SK-N-SH (cell line): ENCODE data around the gene SPPL2C. TPM values are rescaled to one million over a fixed set of nuclear protein-coding genes. Genes with fewer than 3 reads are reported as not detected.

Experiments used
- CTCF ChIA-PET: fragments of 300-600, 350-600 bp; formaldehyde crosslinking; extraction: SDS; loops from one replicate; lab custom pipeline; 2021; lab: Yijun Ruan, JAX
- POLR2A ChIA-PET: fragments of 350-600 bp; sonication (Branson Sonifier 250); formaldehyde crosslinking; extraction: SDS; loops from one replicate; lab custom pipeline; 2020; ENCODE audit warnings: antibody characterized with exemption, inconsistent platforms; lab: Yijun Ruan, JAX
- DNase-seq: peaks from one replicate; pipeline ENCODE4 v3.0.0; 2012
- H2AFZ ChIP-seq: fragments of 200-600 bp; sonication (generic); 2 replicates; pipeline ENCODE4 v1.8.1; 2016; ENCODE audit warnings: antibody characterized with exemption, mild to moderate bottlenecking, low read depth
- H3F3A ChIP-seq: fragments of 200-600 bp; sonication (generic); replicated peaks from 2 replicates; pipeline ENCODE3; 2016; ENCODE audit warnings: antibody characterized with exemption, mild to moderate bottlenecking; ENCODE audit not compliant: insufficient read depth
- H3K27ac ChIP-seq, 2 experiments: fragments of 200-500 bp in 1 of 2; fragments of 200-600 bp in 1 of 2; sonication (Bioruptor generic) in 1 of 2; sonication (generic), shearing (Covaris generic) in 1 of 2; 2 replicates each; pipeline versions ENCODE4 v1.5.1 to v1.6.1; 2014 to 2016; ENCODE audit warnings: low read depth in 2 of 2, inconsistent platforms in 1 of 2, low read length in 1 of 2, mild to moderate bottlenecking in 1 of 2, mixed read lengths in 1 of 2
- H3K27me3 ChIP-seq: fragments of 200-600 bp; sonication (generic), shearing (Covaris generic); 2 replicates; pipeline ENCODE4 v1.6.1; 2016; ENCODE audit warnings: mixed run types; ENCODE audit not compliant: insufficient read depth
- H3K36me3 ChIP-seq, 2 experiments: fragments of 200-500 bp in 1 of 2; fragments of 200-600 bp in 1 of 2; sonication (Bioruptor generic) in 1 of 2; sonication (generic) in 1 of 2; replicated peaks in 1 of 2; 2 replicates each; pipeline versions ENCODE3 to v1.5.1; 2014 to 2016; ENCODE audit warnings: low read length in 1 of 2, mild to moderate bottlenecking in 1 of 2; ENCODE audit not compliant: insufficient read depth in 2 of 2, control insufficient read depth in 1 of 2
- H3K4me1 ChIP-seq, 2 experiments: fragments of 200-500 bp in 1 of 2; fragments of 200-600 bp in 1 of 2; sonication (Bioruptor generic) in 1 of 2; sonication (generic), shearing (Covaris generic) in 1 of 2; 2 replicates each; pipeline versions ENCODE4 v1.5.1 to v1.6.1; 2014 to 2016; ENCODE audit warnings: low read depth in 1 of 2, low read length in 1 of 2, mixed run types in 1 of 2; ENCODE audit not compliant: insufficient read depth in 2 of 2, control insufficient read depth in 1 of 2
- H3K4me2 ChIP-seq: fragments of 200-600 bp; sonication (generic), shearing (Covaris generic); 2 replicates; pipeline ENCODE4 v1.6.1; 2017; ENCODE audit warnings: mixed run types
- H3K4me3 ChIP-seq, 2 experiments: fragments of 200-500 bp in 1 of 2; fragments of 200-600 bp in 1 of 2; sonication (Bioruptor generic) in 1 of 2; sonication (generic), shearing (Covaris generic) in 1 of 2; 2 replicates each; pipeline versions ENCODE4 v1.5.1 to v1.8.1; 2014 to 2016; ENCODE audit warnings: low read depth in 2 of 2, inconsistent platforms in 1 of 2, low read length in 1 of 2, mild to moderate bottlenecking in 1 of 2, mixed read lengths in 1 of 2, moderate library complexity in 1 of 2
- H3K79me2 ChIP-seq: fragments of 200-600 bp; sonication (generic); 2 replicates; pipeline ENCODE4 v1.8.1; 2017; ENCODE audit warnings: mild to moderate bottlenecking; ENCODE audit not compliant: insufficient read depth
- H3K9ac ChIP-seq: fragments of 200-600 bp; sonication (generic); 2 replicates; pipeline ENCODE4 v1.6.1; 2017; ENCODE audit warnings: mixed run types
- H3K9me2 ChIP-seq: fragments of 200-600 bp; sonication (generic); 2 replicates; pipeline ENCODE4 v1.6.1; 2017; ENCODE audit warnings: mixed run types
- H3K9me3 ChIP-seq: fragments of 200-600 bp; sonication (generic); 2 replicates; pipeline ENCODE4 v1.6.1; 2017; ENCODE audit warnings: mixed run types, mild to moderate bottlenecking, moderate library complexity
- H4K20me1 ChIP-seq: fragments of 200-600 bp; sonication (generic); 2 replicates; pipeline ENCODE4 v1.6.1; 2017; ENCODE audit warnings: mild to moderate bottlenecking, mixed run types; ENCODE audit not compliant: insufficient read depth
- CTCF ChIP-seq: fragments of 200-600 bp; sonication (generic); IDR thresholded peaks from 2 replicates; pipeline ENCODE4 v1.6.1; 2017; ENCODE audit warnings: antibody characterized with exemption, mild to moderate bottlenecking, moderate library complexity
- ELF1 ChIP-seq: IDR thresholded peaks from 2 replicates; pipeline ENCODE4 v1.4.0; 2012
- EP300 ChIP-seq, 2 experiments: IDR thresholded peaks; 2 replicates each; pipeline versions ENCODE4 v1.4.0 to v1.6.1; 2012; ENCODE audit warnings: borderline replicate concordance in 1 of 2, low read depth in 1 of 2, low read length in 1 of 2
- FOSL2 ChIP-seq: IDR thresholded peaks from 2 replicates; pipeline ENCODE4 v1.4.0; 2012; ENCODE audit warnings: low read depth, mild to moderate bottlenecking, moderate library complexity, borderline replicate concordance
- FOXM1 ChIP-seq: IDR thresholded peaks from 2 replicates; pipeline ENCODE4 v1.4.0; 2012; ENCODE audit warnings: low read depth, mild to moderate bottlenecking
- JUND ChIP-seq: IDR thresholded peaks from 2 replicates; pipeline ENCODE4 v1.4.0; 2012
- MXI1 ChIP-seq: IDR thresholded peaks from 2 replicates; pipeline ENCODE4 v1.6.1; 2012; ENCODE audit warnings: mild to moderate bottlenecking, low read depth, low read length, improper control_type of control experiment
- RAD21 ChIP-seq: IDR thresholded peaks from 2 replicates; pipeline ENCODE4 v1.6.1; 2012; ENCODE audit warnings: mild to moderate bottlenecking, low read length
- REST ChIP-seq: IDR thresholded peaks from 2 replicates; pipeline ENCODE4 v1.6.1; 2012; ENCODE audit warnings: mild to moderate bottlenecking, low read depth, low read length, moderate library complexity
- SMC3 ChIP-seq: IDR thresholded peaks from 2 replicates; pipeline ENCODE4 v1.6.1; 2012; ENCODE audit warnings: low read depth, low read length, improper control_type of control experiment
- WGBS: methylation state at CpG from one replicate; pipeline ENCODE4 v1.1.6; 2017; ENCODE audit warnings: low lambda C conversion rate; 5-methylcytosine and 5-hydroxymethylcytosine counted together
- polyA plus RNA-seq, 3 experiments: library from polyadenylated mRNA; depleted of rRNA; stranded (reverse); fragments of >200 nt; gene quantifications; 2 replicates each; pipeline ENCODE4 v1.2.3, GENCODE V29; 2012

The SPPL2C gene
- polyA plus RNA-seq, 1 of the 3 experiments (the other 2 are of a cell fraction), result not detected

- Histone ChIP-seq H3K9me3 (no peaks in the 10 kb centered on the region), H3K36me3 (no peaks in the 10 kb centered on the region), H3K4me2 (no peak overlapping the region), H3K9ac (no peak overlapping the region), H3K27ac (no peak overlapping the region), H3K4me1 (peaks cover 0 to 3% of the 10 kb centered on the region in 2 experiments; a peak in 1 of 4 replicates), H3K9me2 (no peaks in the 10 kb centered on the region), H3F3A (no peaks in the 10 kb centered on the region), H3K4me3 (no peak overlapping the region), H2AFZ (no peak overlapping the region), H3K27me3 (peaks cover 13% of the 10 kb centered on the region; the same call in 1 of the 2 replicates), H4K20me1 (no peaks in the 10 kb centered on the region), H3K79me2 (no peaks in the 10 kb centered on the region)
- TF ChIP-seq FOSL2, result no peak
- no peak for TF ChIP-seq JUND
- TF ChIP-seq FOXM1, result no peak
- TF ChIP-seq RAD21, result no peak
- TF ChIP-seq EP300 (IDR thresholded peaks at IDR 0.05; ENCODE audit: borderline replicate concordance in 1 of 2, low read depth in 1 of 2, low read length in 1 of 2), result no peak
- TF ChIP-seq MXI1, result no peak
- no peak for TF ChIP-seq ELF1
- no peak for TF ChIP-seq REST
- no peak for TF ChIP-seq SMC3
- TF ChIP-seq CTCF, result no peak
- no peak for DNase-seq
- WGBS, result 80% methylated on average over 18 of the region's 26 CpGs
- POLR2A ChIA-PET, result no interaction called here
- CTCF ChIA-PET, result interaction anchor here (1.7 to 18.6 kb wide), 6 partner anchors 10 to 194 kb away, joined by 4 to 327 read pairs (median 90); partner anchors contain the start of genes CRHR1 and SPPL2C
Observed at GRCh38 chr17:45834471-45835396, 9.9 kb upstream of the SPPL2C start.
